Stomach (tissue), 4 donors: Measurements from ENCODE around the gene OR56A3.

Experiments
- CTCF ChIP-seq, 7 experiments: fragments of 450-650 bp in 4 of 7; fragments of 200-600 bp in 3 of 7; sonication (generic) in 3 of 7; IDR thresholded peaks; one replicate each; pipeline ENCODE4 v1.5.1; 2016 to 2019; ENCODE audit warnings: antibody characterized with exemption in 7 of 7, control low read depth in 2 of 7, mild to moderate bottlenecking in 1 of 7
- EP300 ChIP-seq: sonication (generic); formaldehyde crosslinking; IDR thresholded peaks from one replicate; pipeline ENCODE4 v1.6.1; 2017; ENCODE audit warnings: antibody characterized with exemption
- POLR2A ChIP-seq, 4 donors: fragments of 450-650 bp; IDR thresholded peaks; one replicate each; pipeline ENCODE4 v1.6.1; 2016; ENCODE audit warnings: antibody characterized with exemption in 4 of 4, control low read depth in 2 of 4, mild to moderate bottlenecking in 1 of 4, moderate library complexity in 1 of 4
- POLR2AphosphoS5 ChIP-seq, 3 donors: sonication (generic); formaldehyde crosslinking; IDR thresholded peaks; one replicate each; pipeline ENCODE4 v1.6.1; 2016; ENCODE audit warnings: antibody characterized with exemption in 3 of 3

- TF ChIP-seq POLR2AphosphoS5 (IDR thresholded peaks at IDR 0.05) (no peak), POLR2A (IDR thresholded peaks at IDR 0.05) (no peak), CTCF (IDR thresholded peaks at IDR 0.05) (no peak), EP300 (no peak)
Observed at GRCh38 chr11:5968394-5968793, 26.3 kb downstream of the OR56A3 start, which contains the start of gene OR56A5.
